ENCODE data around the gene B4GALT4.
"Not testable (repeated sequence)": the region's sequence is repeated elsewhere in the genome, so short reads cannot be mapped to it uniquely, and the experiment has no call there.

DNA sequence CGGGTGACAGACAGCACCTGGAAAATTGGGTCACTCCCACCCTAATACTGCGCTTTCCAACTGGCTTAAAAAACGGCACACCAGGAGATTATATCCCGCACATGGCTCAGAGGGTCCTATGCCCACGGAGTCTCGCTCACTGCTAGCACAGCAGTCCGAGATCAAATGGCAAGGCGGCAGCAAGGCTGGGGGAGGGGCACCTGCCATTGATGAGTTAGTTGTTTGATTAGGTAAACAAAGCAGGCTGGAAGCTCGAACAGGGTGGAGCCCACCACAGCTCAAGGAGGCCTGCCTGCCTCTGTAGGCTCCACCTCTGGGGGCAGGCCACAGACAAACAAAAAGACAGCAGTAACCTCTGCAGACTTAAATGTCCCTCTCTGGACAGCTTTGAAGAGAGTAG lies 75.9 kb downstream of the B4GALT4 start:
- TF ChIP-seq, protein P1, sequence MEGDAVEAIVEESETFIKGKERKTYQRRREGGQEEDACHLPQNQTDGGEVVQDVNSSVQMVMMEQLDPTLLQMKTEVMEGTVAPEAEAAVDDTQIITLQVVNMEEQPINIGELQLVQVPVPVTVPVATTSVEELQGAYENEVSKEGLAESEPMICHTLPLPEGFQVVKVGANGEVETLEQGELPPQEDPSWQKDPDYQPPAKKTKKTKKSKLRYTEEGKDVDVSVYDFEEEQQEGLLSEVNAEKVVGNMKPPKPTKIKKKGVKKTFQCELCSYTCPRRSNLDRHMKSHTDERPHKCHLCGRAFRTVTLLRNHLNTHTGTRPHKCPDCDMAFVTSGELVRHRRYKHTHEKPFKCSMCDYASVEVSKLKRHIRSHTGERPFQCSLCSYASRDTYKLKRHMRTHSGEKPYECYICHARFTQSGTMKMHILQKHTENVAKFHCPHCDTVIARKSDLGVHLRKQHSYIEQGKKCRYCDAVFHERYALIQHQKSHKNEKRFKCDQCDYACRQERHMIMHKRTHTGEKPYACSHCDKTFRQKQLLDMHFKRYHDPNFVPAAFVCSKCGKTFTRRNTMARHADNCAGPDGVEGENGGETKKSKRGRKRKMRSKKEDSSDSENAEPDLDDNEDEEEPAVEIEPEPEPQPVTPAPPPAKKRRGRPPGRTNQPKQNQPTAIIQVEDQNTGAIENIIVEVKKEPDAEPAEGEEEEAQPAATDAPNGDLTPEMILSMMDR (IDR thresholded peaks at IDR 0.05; ENCODE audit: insufficient read depth, low read length) = not testable (repeated sequence)
- TF ChIP-seq POLR2AphosphoS5, GABPA (IDR thresholded peaks at IDR 0.05; ENCODE audit: low read depth): not testable (repeated sequence)
- TF ChIP-seq, protein P2, sequence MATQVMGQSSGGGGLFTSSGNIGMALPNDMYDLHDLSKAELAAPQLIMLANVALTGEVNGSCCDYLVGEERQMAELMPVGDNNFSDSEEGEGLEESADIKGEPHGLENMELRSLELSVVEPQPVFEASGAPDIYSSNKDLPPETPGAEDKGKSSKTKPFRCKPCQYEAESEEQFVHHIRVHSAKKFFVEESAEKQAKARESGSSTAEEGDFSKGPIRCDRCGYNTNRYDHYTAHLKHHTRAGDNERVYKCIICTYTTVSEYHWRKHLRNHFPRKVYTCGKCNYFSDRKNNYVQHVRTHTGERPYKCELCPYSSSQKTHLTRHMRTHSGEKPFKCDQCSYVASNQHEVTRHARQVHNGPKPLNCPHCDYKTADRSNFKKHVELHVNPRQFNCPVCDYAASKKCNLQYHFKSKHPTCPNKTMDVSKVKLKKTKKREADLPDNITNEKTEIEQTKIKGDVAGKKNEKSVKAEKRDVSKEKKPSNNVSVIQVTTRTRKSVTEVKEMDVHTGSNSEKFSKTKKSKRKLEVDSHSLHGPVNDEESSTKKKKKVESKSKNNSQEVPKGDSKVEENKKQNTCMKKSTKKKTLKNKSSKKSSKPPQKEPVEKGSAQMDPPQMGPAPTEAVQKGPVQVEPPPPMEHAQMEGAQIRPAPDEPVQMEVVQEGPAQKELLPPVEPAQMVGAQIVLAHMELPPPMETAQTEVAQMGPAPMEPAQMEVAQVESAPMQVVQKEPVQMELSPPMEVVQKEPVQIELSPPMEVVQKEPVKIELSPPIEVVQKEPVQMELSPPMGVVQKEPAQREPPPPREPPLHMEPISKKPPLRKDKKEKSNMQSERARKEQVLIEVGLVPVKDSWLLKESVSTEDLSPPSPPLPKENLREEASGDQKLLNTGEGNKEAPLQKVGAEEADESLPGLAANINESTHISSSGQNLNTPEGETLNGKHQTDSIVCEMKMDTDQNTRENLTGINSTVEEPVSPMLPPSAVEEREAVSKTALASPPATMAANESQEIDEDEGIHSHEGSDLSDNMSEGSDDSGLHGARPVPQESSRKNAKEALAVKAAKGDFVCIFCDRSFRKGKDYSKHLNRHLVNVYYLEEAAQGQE (IDR thresholded peaks at IDR 0.05; ENCODE audit: insufficient replicate concordance, low read depth) = not testable (repeated sequence)
